WI38 (cell line): ENCODE data around the gene CLIC5.

Experiments used
- H3K4me3 ChIP-seq: 2 replicates; pipeline ENCODE4 v1.5.1; 2011; ENCODE audit warnings: low read depth, mild to moderate bottlenecking, control low read depth, low read length
- TF ChIP-seq, protein P1 (sequence below): IDR thresholded peaks from 2 replicates; pipeline ENCODE4 v1.5.1; 2012; ENCODE audit warnings: low read depth, mild to moderate bottlenecking, control low read depth, low read length

CLIC5 gene

DNA sequence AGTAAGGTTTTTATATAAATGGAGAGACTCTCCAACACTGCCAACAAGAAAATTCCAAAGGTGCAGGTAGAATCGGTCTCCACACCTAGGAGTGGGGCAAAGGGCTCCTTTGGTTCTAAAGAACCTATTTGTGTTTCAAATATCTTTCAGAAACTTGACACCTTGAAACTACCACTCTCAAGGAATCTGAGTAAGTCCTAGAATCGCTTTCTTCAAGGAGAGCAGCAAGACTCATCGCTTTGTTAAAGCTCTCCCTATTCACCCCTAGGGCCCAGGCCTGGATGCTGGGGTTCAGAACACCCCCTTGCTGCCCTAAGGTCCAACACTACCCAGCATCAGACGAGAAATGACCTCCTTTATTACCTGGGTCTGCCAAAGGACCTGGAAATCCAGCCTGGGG is 2.0 kb downstream of the CLIC5 start:
- TF ChIP-seq, protein P1, sequence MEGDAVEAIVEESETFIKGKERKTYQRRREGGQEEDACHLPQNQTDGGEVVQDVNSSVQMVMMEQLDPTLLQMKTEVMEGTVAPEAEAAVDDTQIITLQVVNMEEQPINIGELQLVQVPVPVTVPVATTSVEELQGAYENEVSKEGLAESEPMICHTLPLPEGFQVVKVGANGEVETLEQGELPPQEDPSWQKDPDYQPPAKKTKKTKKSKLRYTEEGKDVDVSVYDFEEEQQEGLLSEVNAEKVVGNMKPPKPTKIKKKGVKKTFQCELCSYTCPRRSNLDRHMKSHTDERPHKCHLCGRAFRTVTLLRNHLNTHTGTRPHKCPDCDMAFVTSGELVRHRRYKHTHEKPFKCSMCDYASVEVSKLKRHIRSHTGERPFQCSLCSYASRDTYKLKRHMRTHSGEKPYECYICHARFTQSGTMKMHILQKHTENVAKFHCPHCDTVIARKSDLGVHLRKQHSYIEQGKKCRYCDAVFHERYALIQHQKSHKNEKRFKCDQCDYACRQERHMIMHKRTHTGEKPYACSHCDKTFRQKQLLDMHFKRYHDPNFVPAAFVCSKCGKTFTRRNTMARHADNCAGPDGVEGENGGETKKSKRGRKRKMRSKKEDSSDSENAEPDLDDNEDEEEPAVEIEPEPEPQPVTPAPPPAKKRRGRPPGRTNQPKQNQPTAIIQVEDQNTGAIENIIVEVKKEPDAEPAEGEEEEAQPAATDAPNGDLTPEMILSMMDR, result no peak
- H3K4me3 ChIP-seq, result no peak overlapping the region

DNA sequence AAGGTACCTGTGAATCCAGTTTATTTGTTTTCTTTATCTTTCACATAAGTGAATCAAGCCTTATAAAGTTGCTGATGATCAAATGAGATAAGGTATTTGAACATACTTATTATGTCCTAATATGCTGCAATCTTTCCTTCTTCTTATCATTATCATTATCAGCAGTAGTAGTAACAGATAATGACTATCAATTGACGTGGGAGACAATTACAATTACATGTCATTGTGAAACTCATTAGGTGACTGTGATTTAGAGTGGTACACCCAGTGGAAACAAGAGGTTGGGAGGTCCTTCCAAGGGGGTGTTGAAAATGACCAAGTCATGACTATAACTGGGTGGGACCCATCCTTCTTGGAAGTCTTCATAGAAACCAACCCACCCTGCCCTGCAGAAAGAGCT is 2.8 kb downstream of the CLIC5 start:
- TF ChIP-seq, protein P1, result no peak
- no peak overlapping the region for H3K4me3 ChIP-seq

DNA sequence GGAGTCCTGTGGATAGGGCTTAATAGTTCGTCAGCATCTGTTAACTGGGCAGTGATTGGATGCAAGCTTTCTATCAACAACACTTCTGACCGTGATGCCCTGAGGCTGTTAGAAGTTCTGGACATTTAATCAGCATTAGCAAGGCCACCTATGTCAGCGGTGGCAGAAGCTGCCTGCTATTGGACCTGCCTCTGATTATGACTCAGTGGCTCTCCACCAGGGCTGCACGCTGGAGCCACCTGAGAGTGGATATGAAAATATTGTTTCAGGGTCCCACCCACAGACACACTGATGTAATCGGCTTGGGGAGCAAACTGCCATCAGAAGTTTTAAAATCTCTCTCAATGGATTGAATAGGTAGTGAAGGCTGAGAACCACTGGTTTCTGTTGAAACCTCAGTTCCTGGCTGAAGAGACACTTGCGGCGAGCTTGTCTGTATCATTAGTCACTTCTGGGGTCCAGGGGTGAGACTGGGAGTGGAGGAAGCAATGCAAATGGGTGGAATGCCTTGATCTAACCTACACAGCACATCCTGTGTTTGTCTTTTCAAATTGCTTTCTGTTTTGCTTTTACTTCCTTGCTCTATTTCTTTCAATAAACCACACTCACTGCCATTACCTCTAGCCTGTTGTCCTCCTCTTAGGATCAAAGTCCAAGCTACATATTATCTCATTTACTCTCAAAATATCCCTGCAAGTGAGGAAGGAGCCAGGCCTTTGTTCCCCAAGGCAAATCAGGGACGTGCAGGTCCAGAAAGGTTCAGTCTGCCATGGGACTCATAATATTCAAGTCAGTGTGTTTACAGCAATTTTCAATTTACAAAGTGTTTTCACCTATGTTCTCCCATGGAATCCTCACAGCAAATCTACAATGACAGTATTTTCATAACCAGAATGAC is 4.2 kb downstream of the CLIC5 start:
- TF ChIP-seq, protein P1, result no peak
- H3K4me3 ChIP-seq, result no peak overlapping the region

GRCh38 chr6:46010771-46011170 is 4.9 kb downstream of the CLIC5 start:
- TF ChIP-seq, protein P1, result no peak
- H3K4me3 ChIP-seq, result no peak overlapping the region

GRCh38 chr6:46010270-46010669 is 5.4 kb downstream of the CLIC5 start:
- TF ChIP-seq, protein P1, result no peak

DNA sequence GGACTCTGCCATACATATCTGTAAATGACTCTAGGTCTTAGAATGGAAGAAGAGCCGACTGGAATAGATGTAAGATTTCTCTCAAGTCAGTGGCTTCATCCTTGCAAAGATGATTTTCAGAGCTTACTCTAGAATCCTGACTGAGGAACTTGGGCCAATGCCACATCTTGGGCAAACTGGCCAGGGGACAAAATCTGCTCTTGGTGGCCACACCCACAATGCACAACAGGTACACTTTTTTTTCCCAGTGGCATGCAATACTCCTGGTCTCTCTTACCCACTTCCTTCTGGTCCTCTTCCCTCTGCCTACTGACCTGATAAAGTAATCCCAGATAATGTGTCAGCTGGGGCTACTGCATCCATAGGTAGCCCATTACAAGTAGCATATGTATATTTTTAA is 13.4 kb downstream of the CLIC5 start:
- TF ChIP-seq, protein P1, result no peak
- no peak overlapping the region for H3K4me3 ChIP-seq

More at GRCh38 chr6:46010270-46010669, 5.4 kb downstream of the CLIC5 start:
- no peak overlapping the region for H3K4me3 ChIP-seq

- TF ChIP-seq, protein P1, result no peak
Measured at GRCh38 chr6:46000905-46001304, 14.8 kb downstream of the CLIC5 start.

More at GRCh38 chr6:46000905-46001304, 14.8 kb downstream of the CLIC5 start:
- no peak overlapping the region for H3K4me3 ChIP-seq
